ENCODE data around the gene LAD1.

The LAD1 gene

GRCh38 chr1:201344206-201345080 is 54.7 kb downstream of the LAD1 start:
- DNase-seq, result no peak

- DNase-seq, result no peak
These were observed 57.7 kb downstream of the LAD1 start for GRCh38 chr1:201341377-201341776.

GRCh38 chr1:201336711-201337450 is 62.2 kb downstream of the LAD1 start:
- DNase-seq, result no peak

GRCh38 chr1:201335901-201336300 is 63.2 kb downstream of the LAD1 start:
- no peak for DNase-seq

- no peak for DNase-seq
These were observed 63.8 kb downstream of the LAD1 start for GRCh38 chr1:201335174-201335870.

GRCh38 chr1:201334325-201335173 is 64.6 kb downstream of the LAD1 start:
- no peak for DNase-seq

GRCh38 chr1:201332616-201333335 is 66.3 kb downstream of the LAD1 start:
- DNase-seq, result no peak

- DNase-seq, result no peak
These were observed 67.1 kb downstream of the LAD1 start for GRCh38 chr1:201332021-201332420.

GRCh38 chr1:201331166-201331565 is 68.0 kb downstream of the LAD1 start:
- no peak for DNase-seq
